Measurements from ENCODE around the gene KCNJ12.
"Not testable (repeated sequence)": the region's sequence is repeated elsewhere in the genome, so short reads cannot be mapped to it uniquely, and the experiment has no call there.

KCNJ12 gene

GRCh38 chr17:21420503-21421090, 44.4 kb downstream of the KCNJ12 start:
- not testable (repeated sequence) for DNase-seq (ENCODE audit: low read depth in 2 of 2)

- DNase-seq (ENCODE audit: low read depth in 2 of 2), result not testable (repeated sequence)
Observed at GRCh38 chr17:21421421-21422310, 45.5 kb downstream of the KCNJ12 start.

DNA sequence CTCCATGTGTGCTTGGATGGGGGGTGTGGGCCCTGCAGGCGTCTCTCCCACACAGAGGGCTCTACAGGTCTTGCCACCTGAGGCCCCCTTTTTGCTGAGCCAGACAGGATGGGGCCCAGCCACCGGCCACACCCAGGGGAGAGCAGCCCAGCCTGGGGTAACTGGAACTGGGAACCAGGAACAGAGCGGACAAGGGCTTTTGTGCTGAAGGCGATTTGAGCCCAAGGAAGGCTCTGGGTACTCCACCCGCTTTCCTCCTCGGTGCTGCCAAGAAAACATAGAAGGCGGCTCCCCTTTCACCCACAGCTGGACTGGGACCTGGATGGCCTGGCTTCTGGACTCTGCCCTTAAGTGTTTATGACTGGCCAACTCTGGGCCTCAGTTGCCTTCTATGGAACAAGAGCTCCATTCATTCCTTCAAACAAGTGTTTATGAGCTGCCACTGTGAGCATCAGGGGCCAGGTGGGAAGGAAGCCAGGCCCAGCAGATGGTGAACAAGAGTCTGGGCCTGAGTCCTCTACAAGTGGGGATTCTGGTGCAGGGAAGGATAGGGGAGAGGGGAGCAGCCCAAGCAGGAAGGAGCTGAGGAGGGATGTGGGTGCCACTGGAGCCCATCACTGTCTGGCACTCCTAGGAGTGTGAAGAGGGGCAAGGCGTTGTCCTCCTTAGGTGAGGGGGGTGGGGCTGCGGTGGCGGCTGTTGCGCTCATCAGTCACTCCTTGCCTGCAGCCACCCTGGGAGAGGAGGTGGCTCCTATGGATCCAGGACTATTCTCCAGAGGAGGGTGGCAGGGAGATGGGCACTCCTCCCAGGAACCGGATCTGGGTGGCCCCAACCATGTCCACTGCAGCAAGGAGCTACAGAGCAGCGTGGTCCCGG, 46.4 kb downstream of the KCNJ12 start:
- DNase-seq (ENCODE audit: low read depth in 2 of 2), result not testable (repeated sequence)

DNA sequence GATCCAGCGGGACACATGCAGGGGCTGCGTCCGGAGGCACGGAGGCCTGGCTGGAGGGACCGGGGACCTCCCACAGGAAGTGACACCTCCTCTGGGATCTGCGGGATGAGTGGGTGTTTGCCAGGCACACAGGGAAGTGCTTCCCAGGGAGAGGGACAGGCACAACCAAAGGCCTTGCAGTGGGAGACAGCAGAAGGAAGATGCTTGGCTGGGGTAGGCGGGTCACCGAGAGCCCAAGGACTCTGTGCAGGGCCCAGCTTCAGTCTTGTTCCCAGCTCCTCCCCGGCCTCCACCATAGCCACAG, 47.0 kb downstream of the KCNJ12 start:
- DNase-seq (ENCODE audit: low read depth in 2 of 2), result not testable (repeated sequence)

DNA sequence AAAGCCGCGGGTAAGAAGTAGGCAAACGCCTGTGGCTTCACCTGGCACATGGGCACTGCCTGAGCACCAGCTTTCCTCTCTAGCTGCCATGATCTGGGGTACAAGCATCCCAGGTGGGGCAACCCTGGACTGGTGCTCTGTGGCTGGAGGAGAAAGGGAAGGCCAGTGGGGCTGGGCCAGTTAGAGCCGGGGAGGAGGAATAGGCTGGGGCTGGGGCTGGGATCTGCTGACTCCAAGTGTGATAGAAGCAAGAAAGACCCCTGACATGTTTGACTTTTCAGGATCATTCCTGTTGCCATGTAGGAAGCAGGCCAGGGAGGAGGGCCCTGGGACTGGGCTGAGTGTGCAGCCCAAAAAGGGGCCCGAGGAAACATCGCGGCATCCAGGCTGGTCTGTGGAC, 48.5 kb downstream of the KCNJ12 start:
- DNase-seq (ENCODE audit: low read depth in 2 of 2), result not testable (repeated sequence)

- DNase-seq (ENCODE audit: low read depth in 2 of 2), result no peak
Observed at GRCh38 chr17:21425321-21425720, 49.2 kb downstream of the KCNJ12 start.

DNA sequence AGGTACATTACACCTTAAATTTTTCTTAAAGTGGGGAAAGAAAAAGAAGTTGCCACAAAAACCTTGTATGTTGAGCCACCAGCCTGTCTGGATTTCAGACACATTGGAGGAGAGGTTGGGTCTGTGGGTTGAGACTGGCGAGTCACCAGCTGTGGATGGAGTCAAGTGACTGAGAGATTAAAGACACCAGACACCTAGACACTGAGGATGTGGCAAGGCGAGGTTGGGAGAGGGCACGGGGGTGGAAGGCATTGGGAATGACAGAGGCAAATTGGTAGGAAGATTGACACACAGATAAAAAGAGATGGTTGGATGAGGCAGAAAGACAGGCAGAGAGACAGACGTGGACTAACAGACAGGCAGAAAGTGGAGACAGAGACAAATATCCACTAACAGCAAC, 49.6 kb downstream of the KCNJ12 start:
- no peak for DNase-seq (ENCODE audit: low read depth in 2 of 2)

- not testable (repeated sequence) for DNase-seq (ENCODE audit: low read depth in 2 of 2)
Observed at GRCh38 chr17:21426246-21426645, 50.1 kb downstream of the KCNJ12 start.

DNA sequence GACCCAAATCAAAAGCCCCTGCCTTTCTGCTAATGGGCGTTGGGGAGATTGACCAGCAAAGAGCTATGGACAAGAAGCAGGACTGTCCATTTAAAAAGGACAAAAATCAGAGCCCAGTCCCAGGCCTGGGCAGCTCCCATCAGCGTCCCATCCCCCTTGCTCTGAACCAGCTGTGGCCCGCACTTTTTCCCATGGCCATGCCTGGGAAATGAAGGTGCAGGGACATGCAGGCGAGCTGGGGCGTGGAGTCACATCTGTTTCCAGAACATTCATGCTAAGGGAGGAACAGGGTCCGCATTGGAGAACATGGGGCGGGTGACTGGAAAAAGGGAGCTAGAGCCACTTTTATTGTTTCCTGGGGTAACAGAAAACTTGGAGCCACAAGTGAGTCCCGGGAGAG, 50.7 kb downstream of the KCNJ12 start:
- DNase-seq (ENCODE audit: low read depth in 2 of 2), result not testable (repeated sequence)

GRCh38 chr17:21427727-21428126, 51.6 kb downstream of the KCNJ12 start:
- not testable (repeated sequence) for DNase-seq (ENCODE audit: low read depth in 2 of 2)

GRCh38 chr17:21428752-21429424, 52.7 kb downstream of the KCNJ12 start:
- not testable (repeated sequence) for DNase-seq (ENCODE audit: low read depth in 2 of 2)

DNA sequence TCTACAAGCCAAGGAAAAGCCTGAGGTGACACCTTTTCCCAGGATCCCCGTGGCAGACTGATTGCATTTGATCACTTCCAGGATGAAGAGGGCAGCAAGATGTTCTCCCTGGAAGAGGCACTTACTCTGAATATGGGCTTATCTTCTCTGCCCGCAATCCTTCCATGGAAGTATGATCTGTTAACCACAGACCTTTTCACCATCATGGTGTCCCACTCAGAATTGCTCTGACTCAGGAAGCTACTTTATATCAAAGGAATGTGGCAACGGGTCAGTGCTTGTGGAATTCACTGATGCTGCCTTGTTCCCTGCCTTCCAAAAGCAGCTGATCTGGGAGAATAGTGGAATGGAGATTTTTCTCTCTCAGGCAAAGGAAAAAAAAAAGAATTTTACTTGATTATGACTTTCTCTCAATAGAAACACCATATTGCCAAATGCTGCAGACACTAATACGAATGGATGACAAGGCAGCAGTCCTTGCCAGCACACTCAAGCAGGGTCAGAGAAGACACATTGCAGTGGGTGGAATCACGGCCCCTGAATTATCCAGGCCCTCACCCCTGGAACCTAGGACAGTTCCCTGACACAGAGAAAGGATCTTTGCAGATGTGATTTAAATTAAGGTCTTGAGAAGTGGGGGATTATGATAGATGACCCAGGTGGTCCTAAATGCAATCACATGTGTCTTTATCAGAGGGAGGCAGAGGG, 53.9 kb downstream of the KCNJ12 start:
- DNase-seq (ENCODE audit: low read depth in 2 of 2), result not testable (repeated sequence)

DNA sequence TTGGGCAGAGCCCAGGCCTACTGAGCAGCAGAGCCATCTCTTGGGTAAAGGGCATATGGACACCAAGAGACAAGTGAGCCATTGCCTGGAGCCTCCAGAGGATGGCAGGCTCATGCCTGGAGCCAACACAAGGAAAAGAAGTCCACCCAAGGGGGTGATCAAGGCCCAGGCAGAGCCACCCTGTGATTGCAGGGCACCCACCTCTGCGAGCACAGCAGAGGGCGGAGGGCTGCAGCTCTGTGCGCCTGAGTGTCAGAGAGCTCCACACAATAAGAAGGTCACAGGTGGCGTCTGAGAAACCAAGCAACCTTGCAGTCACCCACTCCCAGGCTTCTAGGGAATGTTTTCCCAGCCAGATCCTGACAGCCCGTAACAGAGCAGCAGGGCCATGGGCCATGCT, 57.8 kb downstream of the KCNJ12 start:
- DNase-seq (ENCODE audit: low read depth in 2 of 2), result not testable (repeated sequence)

DNA sequence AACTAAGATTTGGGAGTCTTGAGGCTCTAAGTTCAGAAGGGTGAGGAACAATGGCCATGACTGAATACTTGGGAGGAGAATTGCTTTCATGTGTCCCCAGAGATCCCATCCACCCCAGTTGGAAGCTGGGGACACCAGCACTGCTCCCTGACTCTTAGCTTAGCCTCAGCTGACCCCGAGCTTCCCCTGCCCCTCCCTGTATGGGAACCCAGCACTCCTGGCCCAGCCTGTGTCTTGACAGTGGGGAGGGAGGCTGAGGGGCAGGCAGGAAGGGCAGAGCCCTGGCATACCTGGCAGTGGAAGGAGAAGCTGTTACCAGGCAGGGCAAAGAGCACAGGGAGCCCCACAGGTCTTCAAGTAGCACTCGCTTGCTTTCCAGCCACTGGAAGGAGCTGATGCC, 58.8 kb downstream of the KCNJ12 start:
- not testable (repeated sequence) for DNase-seq (ENCODE audit: low read depth in 2 of 2)

DNA sequence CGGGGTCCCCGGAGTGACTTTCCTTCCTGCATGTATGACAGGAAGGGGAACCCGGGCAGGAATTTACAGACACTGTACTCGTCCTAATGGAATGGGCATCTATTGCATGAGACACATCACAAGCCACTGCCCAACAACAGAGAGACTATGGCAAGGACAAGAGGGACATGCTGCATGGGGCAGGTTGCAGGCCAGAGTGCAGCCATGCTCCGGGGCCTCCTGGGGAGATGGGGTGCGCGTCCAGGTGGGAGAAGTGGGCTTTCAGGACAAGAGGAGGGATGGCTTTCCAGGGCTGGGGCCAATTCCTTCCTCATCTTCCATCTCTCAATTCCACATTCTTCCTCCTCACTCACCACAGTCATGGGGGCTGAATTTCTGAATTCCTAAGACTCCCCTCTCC, 60.3 kb downstream of the KCNJ12 start:
- DNase-seq (ENCODE audit: low read depth in 2 of 2), result not testable (repeated sequence)

DNA sequence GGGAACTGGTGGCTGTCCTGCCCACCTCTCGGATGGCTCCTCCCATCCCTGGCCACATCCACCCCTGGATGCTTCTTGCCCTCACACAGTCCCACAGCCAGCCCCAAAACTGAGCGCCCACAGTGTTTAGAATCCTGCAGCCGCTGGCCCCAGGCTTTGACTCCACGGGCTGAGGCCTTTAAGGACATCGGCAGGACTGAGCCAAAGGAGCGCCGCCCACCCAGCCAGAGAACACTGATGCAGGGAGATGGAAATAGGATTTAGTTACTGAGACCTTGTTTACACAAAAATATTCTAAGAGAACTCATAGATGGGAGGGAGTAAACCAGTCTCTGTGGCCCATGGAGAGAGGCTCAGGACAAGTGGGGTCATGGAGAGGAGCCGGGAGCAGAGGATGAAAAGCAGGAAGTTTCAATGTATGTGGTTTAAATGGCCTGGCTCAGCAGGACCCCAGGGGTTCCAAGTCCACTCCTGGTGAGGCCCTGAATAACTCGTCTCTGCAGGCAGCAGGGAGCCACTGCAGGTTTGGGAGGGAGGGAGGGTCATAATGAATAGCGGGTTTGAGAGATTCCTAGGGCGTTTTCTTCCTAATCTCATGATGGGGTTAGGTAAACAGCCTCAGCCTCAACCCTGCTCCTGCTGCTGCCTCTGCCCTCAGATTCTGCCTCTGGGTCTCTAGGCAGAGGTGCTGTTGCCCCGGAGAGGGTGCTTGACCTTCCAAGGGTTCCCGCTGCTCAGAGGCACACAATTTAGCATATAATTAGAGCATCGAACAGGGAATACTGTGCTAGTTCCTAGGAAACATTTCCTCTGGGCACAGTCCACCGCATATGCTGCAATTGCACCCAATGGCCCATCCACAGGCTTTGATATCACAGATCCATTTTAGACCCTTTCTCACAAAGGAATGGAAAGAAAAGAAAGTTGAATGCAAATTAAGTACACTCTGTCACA, 61.0 kb downstream of the KCNJ12 start:
- DNase-seq (ENCODE audit: low read depth in 2 of 2), result not testable (repeated sequence)

- not testable (repeated sequence) for DNase-seq (ENCODE audit: low read depth in 2 of 2)
Observed at GRCh38 chr17:21438316-21439014, 62.3 kb downstream of the KCNJ12 start.

DNA sequence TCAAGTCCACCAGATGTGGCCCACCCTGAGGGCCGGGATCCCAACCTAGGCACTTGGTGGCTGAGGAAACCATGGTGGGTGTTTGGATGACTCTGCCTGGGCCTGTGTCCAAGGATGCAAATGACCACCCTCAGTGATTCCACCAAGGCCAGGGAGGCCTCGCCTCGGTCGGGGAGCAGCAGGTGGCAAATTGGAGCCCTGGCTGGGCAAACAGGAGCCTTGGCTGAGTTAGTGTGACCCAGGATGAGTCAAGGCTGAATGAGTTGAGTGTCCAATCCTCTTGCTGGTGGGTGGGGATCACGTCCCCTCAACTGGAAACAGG, 62.8 kb downstream of the KCNJ12 start:
- not testable (repeated sequence) for DNase-seq (ENCODE audit: low read depth in 2 of 2)

DNA sequence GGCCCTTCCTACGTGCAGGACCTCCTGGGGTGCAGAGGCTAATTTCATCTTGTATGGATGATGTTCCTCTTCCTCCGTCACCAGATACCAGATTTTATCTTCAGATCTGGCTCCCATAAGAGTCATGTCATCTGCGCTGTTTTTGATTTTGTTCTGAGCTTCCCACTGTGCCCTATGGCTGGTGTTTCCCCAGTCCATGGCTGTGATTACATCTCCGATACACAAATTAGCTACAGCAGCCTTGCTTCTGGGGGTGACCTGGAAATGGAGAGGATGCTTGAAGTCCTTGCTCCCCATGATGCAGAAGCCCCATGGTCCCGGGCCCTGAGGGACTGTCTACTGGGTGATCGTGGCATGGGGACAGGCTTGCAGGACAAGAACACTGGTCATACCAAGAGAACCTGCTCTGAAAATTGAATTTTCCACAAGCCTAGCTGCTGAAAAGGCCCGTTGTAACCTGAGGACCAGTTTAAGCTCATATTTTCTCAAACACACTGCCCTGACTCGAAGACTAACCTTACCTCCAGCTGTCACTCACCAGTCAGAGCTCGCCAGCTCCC, 69.0 kb downstream of the KCNJ12 start:
- no peak for DNase-seq (ENCODE audit: low read depth in 2 of 2)

All from stimulated activated CD4-positive, alpha-beta T cell treated with anti-CD3 and anti-CD28 coated beads, Interleukin-4, amount 100 ng/mL, for 48 hours (primary cell).